Testis (tissue), 2 donors: Measurements from ENCODE around the gene ACSL1.

Source experiments
- CTCF ChIP-seq, 3 experiments: fragments of 450-650 bp in 2 of 3; fragments of 200-600 bp in 1 of 3; sonication (generic) in 1 of 3; IDR thresholded peaks; one replicate each; pipeline ENCODE4 v1.5.1; 2016 to 2019; ENCODE audit warnings: antibody characterized with exemption in 3 of 3, mild to moderate bottlenecking in 2 of 3, moderate library complexity in 1 of 3
- POLR2A ChIP-seq: fragments of 450-650 bp; IDR thresholded peaks from one replicate; pipeline ENCODE4 v1.6.1; 2017; ENCODE audit warnings: antibody characterized with exemption, mild to moderate bottlenecking, moderate library complexity

GRCh38 chr4:184734758-184735157 lies 91.0 kb downstream of the ACSL1 start:
- no peak for TF ChIP-seq CTCF (IDR thresholded peaks at IDR 0.05)
- TF ChIP-seq POLR2A = no peak
